ENCODE measurements around the gene NUP214.

- TF ChIP-seq CTCF (IDR thresholded peaks at IDR 0.05) (no peak), POLR2AphosphoS5 (IDR thresholded peaks at IDR 0.05) (no peak), POLR2A (IDR thresholded peaks at IDR 0.05) (no peak)
Observed at GRCh38 chr9:131246618-131247017, 121.2 kb downstream of the NUP214 start.

All from prostate gland (tissue), 2 donors.